Loucy (cell line): ENCODE measurements around the gene SLC16A6.

Experiments
- CTCF ChIP-seq: fragments of 200-600 bp; sonication (generic); conservative IDR thresholded peaks from 2 replicates; pipeline ENCODE4 v1.5.1; 2014; ENCODE audit warnings: mild to moderate bottlenecking, antibody characterized with exemption, low read length
- EZH2phosphoT487 ChIP-seq: fragments of 200-600 bp; IDR thresholded peaks from 2 replicates; pipeline ENCODE4 v1.6.1; 2018; ENCODE audit warnings: antibody characterized with exemption, mild to moderate bottlenecking, moderate library complexity, borderline replicate concordance

- no peak for TF ChIP-seq EZH2phosphoT487
- no peak for TF ChIP-seq CTCF
These were observed 7.7 kb upstream of the SLC16A6 start for GRCh38 chr17:68298601-68299000.
